ENCODE measurements around the gene CTSD.
A peak's percentile ranks its signal among the peaks of the same experiment; 100 is the strongest.

Gene CTSD

GRCh38 chr11:1768141-1768469 is 4.4 kb upstream of the CTSD start:
- Mint-ChIP-seq H3K4me1 (peaks cover 9 to 14% of the 10 kb centered on the region in 2 donors), H3K27ac (no peak overlapping the region), H3K36me3 (no peaks in the 10 kb centered on the region), H3K4me3 (no peak overlapping the region), H3K9me3 (no peaks in the 10 kb centered on the region), H3K27me3 (peaks cover 36% of the 10 kb centered on the region in 2 donors)
- no peak for DNase-seq
- ATAC-seq (replicated peaks): no peak

- H3K4me3 Mint-ChIP-seq: no peak overlapping the region
- H3K27me3 Mint-ChIP-seq: peaks cover 32 to 34% of the 10 kb centered on the region in 2 donors
- DNase-seq (no peak), ATAC-seq (replicated peaks) (no peak)
- H3K36me3 Mint-ChIP-seq: no peaks in the 10 kb centered on the region
- H3K4me1 Mint-ChIP-seq: peaks cover 11 to 18% of the 10 kb centered on the region in 2 donors
- no peaks in the 10 kb centered on the region for H3K9me3 Mint-ChIP-seq
- H3K27ac Mint-ChIP-seq: no peak overlapping the region
Observed at GRCh38 chr11:1767399-1768140, 3.8 kb upstream of the CTSD start.

DNA sequence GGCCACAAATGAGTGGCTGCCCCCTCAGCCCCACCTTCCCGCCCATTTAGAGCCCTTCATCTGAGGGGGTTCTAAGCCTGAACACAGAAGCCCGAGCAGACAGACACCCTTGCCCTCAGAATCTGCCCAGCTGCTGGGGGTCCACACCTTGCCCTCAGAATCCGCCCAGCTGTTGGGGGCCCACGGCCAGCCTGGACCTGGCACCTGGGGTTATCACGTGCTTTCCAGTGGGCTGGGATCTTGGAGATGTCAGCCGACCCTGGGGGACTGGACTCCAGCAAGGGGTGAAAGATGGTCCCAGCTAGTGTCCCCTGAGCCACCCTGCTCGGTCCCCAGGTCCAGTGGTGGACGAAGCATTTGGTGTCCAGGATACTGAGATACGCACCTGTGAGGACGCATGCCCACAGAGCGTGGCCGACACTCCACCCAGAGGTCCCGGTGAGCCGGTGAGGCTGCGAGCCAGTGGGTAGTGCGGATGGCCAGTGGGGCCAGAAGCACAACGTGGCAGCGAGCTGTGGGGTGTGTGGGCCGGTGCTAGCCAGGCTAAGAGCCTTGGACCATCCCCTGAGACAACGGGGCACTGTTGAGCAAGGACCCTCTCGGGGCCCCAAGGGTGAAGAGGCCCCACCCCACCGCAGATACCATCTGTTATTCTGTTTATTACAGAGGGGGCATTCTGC is 3.1 kb upstream of the CTSD start:
- Mint-ChIP-seq H3K27ac (no peak overlapping the region), H3K4me1 (peaks cover 9 to 18% of the 10 kb centered on the region in 2 donors), H3K36me3 (no peaks in the 10 kb centered on the region), H3K9me3 (no peaks in the 10 kb centered on the region), H3K27me3 (peaks cover 25 to 27% of the 10 kb centered on the region in 2 donors), H3K4me3 (no peak overlapping the region)
- DNase-seq (no peak), ATAC-seq (replicated peaks) (no peak)

GRCh38 chr11:1765871-1766718 is 2.4 kb upstream of the CTSD start:
- ATAC-seq (replicated peaks): no peak
- Mint-ChIP-seq H3K4me1 (peaks cover 10 to 24% of the 10 kb centered on the region in 2 donors), H3K4me3 (no peak overlapping the region), H3K27ac (peak overlapping the region; percentile 5), H3K27me3 (peaks cover 19 to 20% of the 10 kb centered on the region in 2 donors), H3K9me3 (no peaks in the 10 kb centered on the region), H3K36me3 (no peaks in the 10 kb centered on the region)
- DNase-seq: no peak

GRCh38 chr11:1763336-1763795 is 361 bp downstream of the CTSD start:
- Mint-ChIP-seq H3K36me3 (peaks cover 8 to 13% of the 10 kb centered on the region in 2 donors), H3K9me3 (no peaks in the 10 kb centered on the region), H3K4me1 (peaks cover 14 to 39% of the 10 kb centered on the region in 2 donors), H3K27me3 (no peaks in the 10 kb centered on the region), H3K4me3 (peak overlapping the region; percentile 61 to 97), H3K27ac (no peak overlapping the region)
- DNase-seq (no peak), ATAC-seq (replicated peaks) (peak; percentile 61)

- ATAC-seq (replicated peaks): no peak
- H3K27me3 Mint-ChIP-seq: no peaks in the 10 kb centered on the region
- DNase-seq: no peak
- peak overlapping the region; percentile 61 to 97 for H3K4me3 Mint-ChIP-seq
- no peaks in the 10 kb centered on the region for H3K9me3 Mint-ChIP-seq
- peak overlapping the region; percentile 25 for H3K27ac Mint-ChIP-seq
- peaks cover 16 to 45% of the 10 kb centered on the region in 2 donors for H3K4me1 Mint-ChIP-seq
- H3K36me3 Mint-ChIP-seq: peaks cover 10 to 15% of the 10 kb centered on the region in 2 donors
Observed at GRCh38 chr11:1762537-1763302, 1.0 kb downstream of the CTSD start.

DNA sequence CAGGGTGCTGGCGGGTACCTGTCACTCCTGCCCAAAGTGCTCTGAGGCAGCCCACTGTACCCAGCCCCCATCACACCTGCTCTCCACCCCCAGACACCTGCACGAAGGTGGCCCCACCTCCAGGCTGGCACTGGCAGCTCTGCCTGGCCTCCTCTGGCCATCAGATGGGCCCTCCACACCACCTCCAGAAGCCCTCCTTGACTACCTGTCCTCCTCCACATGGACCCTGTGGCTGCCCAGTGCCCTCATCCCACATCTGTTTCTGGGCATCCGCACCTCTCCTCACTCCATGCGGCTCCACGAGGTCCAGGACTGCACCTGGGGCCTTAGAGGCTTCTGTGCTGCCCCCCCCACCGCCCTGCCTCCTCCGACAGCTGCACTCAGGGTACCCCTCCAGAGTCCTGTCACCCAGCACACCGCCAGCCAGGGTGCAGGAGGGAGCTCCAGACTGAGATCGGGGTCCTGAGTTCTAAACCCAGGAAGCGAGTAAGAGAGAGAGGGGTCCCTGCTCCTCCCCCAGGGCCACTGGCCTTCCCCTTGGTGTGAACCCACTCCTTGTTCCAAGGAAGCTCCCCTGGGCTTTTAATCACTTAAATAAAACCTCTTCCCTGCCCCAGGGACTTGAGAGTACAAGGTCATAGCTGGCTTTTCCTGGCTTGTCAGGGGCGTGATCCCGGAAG is 1.7 kb downstream of the CTSD start:
- DNase-seq (no peak), ATAC-seq (replicated peaks) (no peak)
- H3K27me3 Mint-ChIP-seq: no peaks in the 10 kb centered on the region
- H3K27ac Mint-ChIP-seq: peak overlapping the region; percentile 37
- H3K4me3 Mint-ChIP-seq: peak overlapping the region; percentile 61 to 97
- H3K4me1 Mint-ChIP-seq: peaks cover 16 to 49% of the 10 kb centered on the region in 2 donors
- H3K36me3 Mint-ChIP-seq: peaks cover 12 to 21% of the 10 kb centered on the region in 2 donors
- H3K9me3 Mint-ChIP-seq: no peaks in the 10 kb centered on the region

DNA sequence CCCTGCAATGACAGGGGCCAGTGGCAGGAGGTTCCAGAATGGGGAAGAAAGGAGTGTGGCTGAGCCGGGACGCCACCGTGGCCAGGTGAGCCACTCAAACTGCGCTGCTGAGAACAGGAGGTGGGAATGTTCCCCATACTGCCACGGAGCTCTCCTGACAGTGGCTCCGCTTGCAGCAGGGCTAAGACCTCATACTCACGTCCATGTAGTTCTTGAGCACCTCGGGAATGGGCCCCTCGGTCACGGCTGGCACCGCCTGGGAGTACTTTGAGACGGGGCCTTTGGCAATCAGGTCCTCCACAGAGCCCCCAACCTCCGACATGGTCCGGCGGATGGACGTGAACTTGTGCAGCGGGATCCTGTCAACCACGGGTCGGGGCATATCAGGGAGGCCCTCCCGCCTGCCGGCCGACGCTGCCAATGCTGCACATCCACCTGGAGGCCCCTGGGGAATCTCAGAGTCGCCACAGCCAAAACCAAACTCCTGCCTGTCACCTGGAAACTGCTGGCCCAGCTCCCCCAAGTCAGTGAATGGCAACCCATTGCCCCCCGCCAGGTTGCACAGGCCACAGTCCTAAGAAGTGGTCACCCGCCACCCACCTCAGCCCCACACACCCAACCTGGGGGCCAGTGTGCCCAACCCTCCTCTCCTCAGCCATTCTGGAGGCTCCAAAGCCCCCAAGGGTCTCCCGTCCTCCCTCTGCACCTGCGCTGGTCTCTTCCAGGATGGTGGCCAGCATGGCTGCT is 2.4 kb downstream of the CTSD start:
- Mint-ChIP-seq H3K9me3 (no peaks in the 10 kb centered on the region), H3K4me3 (no peak overlapping the region), H3K4me1 (peaks cover 16 to 52% of the 10 kb centered on the region in 2 donors), H3K27me3 (no peaks in the 10 kb centered on the region), H3K27ac (peak overlapping the region; percentile 37), H3K36me3 (peaks cover 12 to 22% of the 10 kb centered on the region in 2 donors)
- no peak for DNase-seq
- ATAC-seq (replicated peaks): no peak

DNA sequence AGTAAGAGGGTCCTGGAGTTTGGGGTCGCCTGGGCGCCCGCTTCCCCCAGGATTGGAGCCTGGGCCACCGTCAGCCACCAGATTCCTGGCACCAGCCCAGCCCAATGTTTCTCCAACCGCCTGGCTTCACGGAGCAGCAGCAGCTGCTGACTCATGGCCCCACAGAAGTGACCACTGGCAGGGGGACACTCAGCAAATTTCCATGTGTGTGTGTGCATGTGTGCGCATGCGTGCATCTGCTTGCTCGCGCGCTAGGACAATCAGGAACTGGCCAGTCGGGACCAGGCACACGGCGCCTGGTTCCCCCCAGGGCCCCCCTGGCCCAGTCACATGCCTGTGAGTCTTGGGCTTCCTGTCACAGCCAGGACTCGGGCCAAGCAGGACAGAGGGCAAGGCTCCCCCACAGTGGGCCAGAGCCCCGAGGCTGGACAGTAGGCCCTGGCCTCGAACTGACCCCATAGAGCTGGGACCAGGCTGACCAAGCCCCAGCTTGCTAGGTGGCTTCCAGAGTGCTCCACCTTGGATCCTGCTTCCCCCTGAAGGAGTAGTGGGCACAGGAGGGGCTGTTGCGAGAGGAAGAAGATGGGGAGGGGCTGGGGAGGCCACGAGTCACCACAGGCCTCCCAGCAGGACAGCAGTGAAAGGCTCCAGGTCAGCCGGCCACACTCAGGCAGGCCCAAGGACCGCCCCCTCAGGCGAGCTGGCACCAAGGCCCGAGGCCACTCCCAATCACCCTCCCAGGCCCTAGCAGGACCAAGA is 3.2 kb downstream of the CTSD start:
- DNase-seq: no peak

GRCh38 chr11:1759851-1760220 is 3.9 kb downstream of the CTSD start:
- no peaks in the 10 kb centered on the region for H3K9me3 Mint-ChIP-seq
- H3K27ac Mint-ChIP-seq: no peak overlapping the region
- ATAC-seq (replicated peaks): no peak
- H3K27me3 Mint-ChIP-seq: no peaks in the 10 kb centered on the region
- no peak for DNase-seq
- peaks cover 16 to 52% of the 10 kb centered on the region in 2 donors for H3K4me1 Mint-ChIP-seq
- peaks cover 19 to 34% of the 10 kb centered on the region in 2 donors for H3K36me3 Mint-ChIP-seq
- no peak overlapping the region for H3K4me3 Mint-ChIP-seq

More for the DNA sequence above, 3.2 kb downstream of the CTSD start:
- Mint-ChIP-seq H3K36me3 (peaks cover 16 to 29% of the 10 kb centered on the region in 2 donors), H3K9me3 (no peaks in the 10 kb centered on the region), H3K27me3 (no peaks in the 10 kb centered on the region), H3K4me1 (peaks cover 16 to 52% of the 10 kb centered on the region in 2 donors), H3K4me3 (no peak overlapping the region), H3K27ac (no peak overlapping the region)
- no peak for ATAC-seq (replicated peaks)

DNA sequence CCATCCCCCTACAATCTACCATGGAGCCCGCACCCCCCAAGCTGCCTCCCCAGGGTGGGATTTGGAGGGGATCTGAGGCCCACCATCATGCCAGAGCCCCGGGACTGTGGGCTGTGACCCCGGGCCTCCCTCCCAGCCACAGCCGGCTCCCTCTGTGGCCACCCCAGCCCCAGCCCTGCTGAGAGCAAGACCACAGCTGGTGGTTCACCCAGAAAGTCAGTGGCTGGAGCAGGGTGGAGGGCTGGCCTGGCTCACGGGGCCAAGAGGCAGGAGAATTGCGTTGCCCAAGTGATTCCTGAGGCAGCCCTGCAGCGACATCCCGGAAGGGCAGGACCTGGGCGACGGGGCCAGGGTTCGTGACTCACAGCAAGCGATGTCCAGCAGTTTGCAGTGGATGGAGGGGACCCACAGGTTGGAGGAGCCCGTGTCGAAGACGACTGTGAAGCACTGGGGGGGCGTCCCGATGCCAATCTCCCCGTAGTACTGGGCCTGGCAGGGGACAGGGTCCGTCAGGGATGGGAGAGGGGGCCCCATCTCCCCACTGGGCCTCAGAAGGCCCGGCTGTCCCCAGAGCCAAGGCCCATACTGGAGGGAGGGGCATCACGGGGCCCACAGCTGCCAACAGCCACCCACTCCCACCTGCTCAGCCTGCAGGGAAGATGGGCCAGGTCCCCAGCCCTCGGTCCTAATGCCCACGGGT is 4.4 kb downstream of the CTSD start:
- Mint-ChIP-seq H3K27ac (no peak overlapping the region), H3K36me3 (peaks cover 25 to 40% of the 10 kb centered on the region in 2 donors), H3K4me1 (peaks cover 15 to 48% of the 10 kb centered on the region in 2 donors), H3K27me3 (no peaks in the 10 kb centered on the region), H3K9me3 (no peaks in the 10 kb centered on the region), H3K4me3 (no peak overlapping the region)
- ATAC-seq (replicated peaks) (no peak), DNase-seq (no peak)

- Mint-ChIP-seq H3K27me3 (no peaks in the 10 kb centered on the region), H3K4me1 (peaks cover 13 to 46% of the 10 kb centered on the region in 2 donors), H3K4me3 (no peak overlapping the region), H3K36me3 (peaks cover 26 to 42% of the 10 kb centered on the region in 2 donors), H3K9me3 (no peaks in the 10 kb centered on the region), H3K27ac (peak overlapping the region; percentile 31)
- DNase-seq (no peak), ATAC-seq (replicated peaks) (peak in 1 of 2 donors; percentile 6)
Observed at GRCh38 chr11:1758611-1759150, 5.0 kb downstream of the CTSD start.
